ENCODE data around the gene TMEM135.

Gene TMEM135

DNA sequence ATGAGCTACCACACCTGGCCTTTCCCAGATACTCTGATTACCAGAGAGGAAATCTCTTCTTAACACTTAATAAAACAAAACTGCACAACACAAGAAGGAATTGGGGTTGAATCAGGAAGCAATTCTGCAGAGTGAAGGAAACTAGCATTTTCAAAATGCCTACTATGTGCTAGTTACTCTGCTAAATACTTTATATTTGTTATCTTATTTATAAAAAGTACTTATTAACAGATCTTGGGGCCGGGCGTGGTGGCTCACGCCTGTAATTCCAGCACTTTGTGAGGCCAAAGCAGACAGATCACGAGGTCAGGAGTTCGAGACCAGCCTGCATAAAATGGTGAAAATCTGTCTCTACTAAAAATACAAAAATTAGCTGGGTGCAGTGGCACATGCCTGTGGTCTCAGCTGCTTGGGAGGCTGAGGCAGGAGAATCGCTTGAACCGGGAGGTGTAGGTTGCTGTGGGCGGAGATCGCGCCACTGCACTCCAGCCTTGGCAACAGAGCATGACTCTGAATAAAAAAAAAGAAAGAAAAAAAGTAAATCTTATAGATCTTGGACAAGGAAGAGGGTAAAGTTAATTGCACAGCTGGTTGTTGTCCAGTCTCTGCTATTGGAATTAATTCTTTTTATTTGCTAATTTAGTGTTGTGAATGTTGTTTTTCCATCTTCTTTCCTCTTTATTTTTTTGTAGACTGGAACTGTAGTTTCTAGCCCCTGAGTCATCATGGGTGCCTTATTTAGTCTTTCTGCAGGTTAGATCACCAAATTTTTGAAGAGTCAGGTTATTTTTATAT lies 22.1 kb downstream of the TMEM135 start:
- Histone ChIP-seq H3K9ac (ENCODE audit: low read length) (no peak overlapping the region), H3K79me2 (ENCODE audit: insufficient read depth, low read length) (peaks cover 21% of the 10 kb centered on the region), H4K20me1 (ENCODE audit: insufficient read depth, low read length) (no peaks in the 10 kb centered on the region), H3K27me3 (ENCODE audit: insufficient read depth, low read length) (no peaks in the 10 kb centered on the region), H3K4me2 (ENCODE audit: low read length) (no peak overlapping the region), H3K27ac (ENCODE audit: low read depth, low read length, poor library complexity, severe bottlenecking) (no peak overlapping the region), H3K9me3 (ENCODE audit: low read length) (no peaks in the 10 kb centered on the region), H3F3A (ENCODE audit: insufficient read depth, low read length) (no peaks in the 10 kb centered on the region), H3K4me1 (ENCODE audit: insufficient read depth, low read length, severe bottlenecking) (no peaks in the 10 kb centered on the region), H3K4me3 (ENCODE audit: low read depth, low read length, poor library complexity, severe bottlenecking) (no peak overlapping the region), H2AFZ (ENCODE audit: low read length) (no peak overlapping the region), H3K36me3 (ENCODE audit: insufficient read depth, low read length) (peaks cover 6% of the 10 kb centered on the region; the same call in 1 of the 2 replicates), H3K9me2 (ENCODE audit: low read depth, low read length) (no peaks in the 10 kb centered on the region)
- TF ChIP-seq, protein P1, sequence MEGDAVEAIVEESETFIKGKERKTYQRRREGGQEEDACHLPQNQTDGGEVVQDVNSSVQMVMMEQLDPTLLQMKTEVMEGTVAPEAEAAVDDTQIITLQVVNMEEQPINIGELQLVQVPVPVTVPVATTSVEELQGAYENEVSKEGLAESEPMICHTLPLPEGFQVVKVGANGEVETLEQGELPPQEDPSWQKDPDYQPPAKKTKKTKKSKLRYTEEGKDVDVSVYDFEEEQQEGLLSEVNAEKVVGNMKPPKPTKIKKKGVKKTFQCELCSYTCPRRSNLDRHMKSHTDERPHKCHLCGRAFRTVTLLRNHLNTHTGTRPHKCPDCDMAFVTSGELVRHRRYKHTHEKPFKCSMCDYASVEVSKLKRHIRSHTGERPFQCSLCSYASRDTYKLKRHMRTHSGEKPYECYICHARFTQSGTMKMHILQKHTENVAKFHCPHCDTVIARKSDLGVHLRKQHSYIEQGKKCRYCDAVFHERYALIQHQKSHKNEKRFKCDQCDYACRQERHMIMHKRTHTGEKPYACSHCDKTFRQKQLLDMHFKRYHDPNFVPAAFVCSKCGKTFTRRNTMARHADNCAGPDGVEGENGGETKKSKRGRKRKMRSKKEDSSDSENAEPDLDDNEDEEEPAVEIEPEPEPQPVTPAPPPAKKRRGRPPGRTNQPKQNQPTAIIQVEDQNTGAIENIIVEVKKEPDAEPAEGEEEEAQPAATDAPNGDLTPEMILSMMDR (IDR thresholded peaks at IDR 0.05; ENCODE audit: low read length), result no peak
- TF ChIP-seq EZH2 (IDR thresholded peaks at IDR 0.05; ENCODE audit: borderline replicate concordance, low read length), result no peak

DNA sequence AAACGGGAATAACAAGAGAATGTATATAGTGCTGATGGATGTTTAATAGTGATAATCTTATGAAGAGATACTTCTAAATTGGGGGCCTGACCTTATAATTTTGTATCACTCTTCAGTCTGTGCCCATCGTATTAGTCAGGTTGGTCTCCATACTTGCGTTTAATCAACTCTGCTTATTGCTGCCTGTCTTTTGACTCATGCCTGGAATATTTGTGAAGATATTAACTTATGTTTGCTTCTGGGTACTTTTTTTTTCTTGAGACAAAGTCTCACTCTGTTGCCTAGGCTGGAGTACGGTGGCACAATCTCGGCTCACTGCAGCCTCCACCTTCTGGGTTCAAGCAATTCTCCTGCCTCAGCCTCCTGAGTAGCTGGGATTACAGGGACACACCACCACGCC lies 24.0 kb downstream of the TMEM135 start:
- TF ChIP-seq, protein P1 (IDR thresholded peaks at IDR 0.05; ENCODE audit: low read length), result no peak
- TF ChIP-seq EZH2 (IDR thresholded peaks at IDR 0.05; ENCODE audit: borderline replicate concordance, low read length), result no peak
- H3F3A ChIP-seq (ENCODE audit: insufficient read depth, low read length), result no peaks in the 10 kb centered on the region
- no peak overlapping the region for H3K27ac ChIP-seq (ENCODE audit: low read depth, low read length, poor library complexity, severe bottlenecking)
- peaks cover 6% of the 10 kb centered on the region; the same call in 1 of the 2 replicates for H3K36me3 ChIP-seq (ENCODE audit: insufficient read depth, low read length)
- no peak overlapping the region for H2AFZ ChIP-seq (ENCODE audit: low read length)
- no peaks in the 10 kb centered on the region for H3K4me1 ChIP-seq (ENCODE audit: insufficient read depth, low read length, severe bottlenecking)
- no peak overlapping the region for H3K4me2 ChIP-seq (ENCODE audit: low read length)
- H3K9me2 ChIP-seq (ENCODE audit: low read depth, low read length), result no peaks in the 10 kb centered on the region
- H4K20me1 ChIP-seq (ENCODE audit: insufficient read depth, low read length), result no peaks in the 10 kb centered on the region
- H3K4me3 ChIP-seq (ENCODE audit: low read depth, low read length, poor library complexity, severe bottlenecking), result no peak overlapping the region
- H3K9me3 ChIP-seq (ENCODE audit: low read length), result no peaks in the 10 kb centered on the region
- no peak overlapping the region for H3K9ac ChIP-seq (ENCODE audit: low read length)
- H3K27me3 ChIP-seq (ENCODE audit: insufficient read depth, low read length), result no peaks in the 10 kb centered on the region
- H3K79me2 ChIP-seq (ENCODE audit: insufficient read depth, low read length), result peaks cover 38% of the 10 kb centered on the region

DNA sequence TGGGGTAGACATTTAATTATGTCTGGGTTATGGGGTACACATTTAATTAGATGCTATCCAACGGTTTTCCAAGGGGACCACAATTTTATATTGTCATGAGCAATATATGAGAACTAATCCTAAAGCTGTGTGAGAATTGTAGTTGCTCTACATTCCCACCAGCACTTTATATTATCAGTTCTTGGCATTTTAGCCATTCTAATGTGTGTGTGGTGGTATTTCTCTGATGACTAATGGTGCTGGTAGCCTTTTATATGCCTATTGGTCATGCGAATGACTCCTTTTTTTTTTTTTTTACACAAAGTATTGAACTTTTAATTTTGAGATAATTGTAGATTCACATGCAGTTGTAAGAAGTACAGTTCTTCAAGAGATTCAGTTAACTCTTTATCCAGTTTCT lies 26.2 kb downstream of the TMEM135 start:
- H3K9ac ChIP-seq (ENCODE audit: low read length), result no peak overlapping the region
- H3K4me2 ChIP-seq (ENCODE audit: low read length), result no peak overlapping the region
- no peaks in the 10 kb centered on the region for H3K27me3 ChIP-seq (ENCODE audit: insufficient read depth, low read length)
- H3K36me3 ChIP-seq (ENCODE audit: insufficient read depth, low read length), result peaks cover 14% of the 10 kb centered on the region
- no peaks in the 10 kb centered on the region for H3K9me2 ChIP-seq (ENCODE audit: low read depth, low read length)
- TF ChIP-seq, protein P1 (IDR thresholded peaks at IDR 0.05; ENCODE audit: low read length), result no peak
- no peak for TF ChIP-seq EZH2 (IDR thresholded peaks at IDR 0.05; ENCODE audit: borderline replicate concordance, low read length)
- H3K4me3 ChIP-seq (ENCODE audit: low read depth, low read length, poor library complexity, severe bottlenecking), result no peak overlapping the region
- H3K4me1 ChIP-seq (ENCODE audit: insufficient read depth, low read length, severe bottlenecking), result no peaks in the 10 kb centered on the region
- no peak overlapping the region for H2AFZ ChIP-seq (ENCODE audit: low read length)
- peaks cover 46% of the 10 kb centered on the region for H3K79me2 ChIP-seq (ENCODE audit: insufficient read depth, low read length)
- no peak overlapping the region for H3K27ac ChIP-seq (ENCODE audit: low read depth, low read length, poor library complexity, severe bottlenecking)
- H4K20me1 ChIP-seq (ENCODE audit: insufficient read depth, low read length), result no peaks in the 10 kb centered on the region
- H3F3A ChIP-seq (ENCODE audit: insufficient read depth, low read length), result no peaks in the 10 kb centered on the region
- H3K9me3 ChIP-seq (ENCODE audit: low read length), result no peaks in the 10 kb centered on the region
